Parathyroid adenoma (tissue), 2 donors: ENCODE results near the gene PLPPR4.

Experiments used
- H2AFZ ChIP-seq: fragments of 300-600 bp; sonication (generic); one replicate; pipeline ENCODE4 v1.7.0; 2017; ENCODE audit warnings: antibody characterized with exemption, mild to moderate bottlenecking
- H3K27ac ChIP-seq: fragments of 300-600 bp; sonication (generic); one replicate; pipeline ENCODE4 v1.7.0; 2017
- H3K27me3 ChIP-seq: fragments of 300-600 bp; sonication (generic); one replicate; pipeline ENCODE4 v1.7.0; 2017; ENCODE audit warnings: low read length; ENCODE audit not compliant: control insufficient read depth, insufficient read depth
- H3K36me3 ChIP-seq: fragments of 300-600 bp; sonication (generic); one replicate; pipeline ENCODE4 v1.7.0; 2017; ENCODE audit warnings: low read length; ENCODE audit not compliant: control insufficient read depth, insufficient read depth
- H3K4me1 ChIP-seq: fragments of 300-600 bp; sonication (generic); one replicate; pipeline ENCODE4 v1.7.0; 2017; ENCODE audit warnings: control low read depth
- H3K4me2 ChIP-seq: fragments of 300-600 bp; sonication (generic); one replicate; pipeline ENCODE4 v1.7.0; 2017; ENCODE audit warnings: low read length
- H3K4me3 ChIP-seq: fragments of 300-600 bp; sonication (generic); one replicate; pipeline ENCODE4 v1.7.0; 2017; ENCODE audit warnings: low read depth, low read length
- H3K79me2 ChIP-seq: fragments of 300-600 bp; sonication (generic); one replicate; pipeline ENCODE4 v1.7.0; 2017; ENCODE audit warnings: control low read depth
- H3K9ac ChIP-seq: fragments of 300-600 bp; sonication (generic); one replicate; pipeline ENCODE4 v1.7.0; 2017; ENCODE audit warnings: mild to moderate bottlenecking
- H3K9me3 ChIP-seq: fragments of 300-600 bp; sonication (generic); one replicate; pipeline ENCODE4 v1.7.0; 2017; ENCODE audit warnings: low read length; ENCODE audit not compliant: control insufficient read depth
- TF ChIP-seq, protein P1 (sequence below): fragments of 300-600 bp; sonication (generic); IDR thresholded peaks from one replicate; pipeline ENCODE4 v1.7.0; 2017; ENCODE audit warnings: antibody characterized with exemption, mild to moderate bottlenecking
- donor health status: primary hyperparathyroidism.

Gene PLPPR4

DNA sequence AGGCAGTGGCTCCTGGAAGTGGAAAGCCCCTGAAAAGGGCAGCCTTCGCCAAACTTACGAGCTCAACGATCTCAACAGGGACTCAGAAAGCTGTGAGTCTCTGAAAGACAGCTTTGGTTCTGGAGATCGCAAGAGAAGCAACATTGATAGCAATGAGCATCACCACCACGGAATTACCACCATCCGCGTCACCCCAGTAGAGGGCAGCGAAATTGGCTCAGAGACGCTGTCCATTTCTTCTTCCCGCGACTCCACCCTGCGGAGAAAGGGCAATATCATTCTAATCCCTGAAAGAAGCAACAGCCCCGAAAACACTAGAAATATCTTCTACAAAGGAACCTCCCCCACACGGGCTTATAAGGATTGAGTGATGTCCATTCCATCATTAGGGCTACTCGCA lies 42.4 kb downstream of the PLPPR4 start:
- Histone ChIP-seq H3K4me3 (no peak overlapping the region), H3K27me3 (no peaks in the 10 kb centered on the region), H3K9me3 (no peaks in the 10 kb centered on the region), H3K4me1 (no peaks in the 10 kb centered on the region), H3K79me2 (no peaks in the 10 kb centered on the region), H3K36me3 (no peaks in the 10 kb centered on the region), H2AFZ (no peak overlapping the region), H3K9ac (no peak overlapping the region), H3K27ac (no peak overlapping the region), H3K4me2 (no peak overlapping the region)
- TF ChIP-seq, protein P1, sequence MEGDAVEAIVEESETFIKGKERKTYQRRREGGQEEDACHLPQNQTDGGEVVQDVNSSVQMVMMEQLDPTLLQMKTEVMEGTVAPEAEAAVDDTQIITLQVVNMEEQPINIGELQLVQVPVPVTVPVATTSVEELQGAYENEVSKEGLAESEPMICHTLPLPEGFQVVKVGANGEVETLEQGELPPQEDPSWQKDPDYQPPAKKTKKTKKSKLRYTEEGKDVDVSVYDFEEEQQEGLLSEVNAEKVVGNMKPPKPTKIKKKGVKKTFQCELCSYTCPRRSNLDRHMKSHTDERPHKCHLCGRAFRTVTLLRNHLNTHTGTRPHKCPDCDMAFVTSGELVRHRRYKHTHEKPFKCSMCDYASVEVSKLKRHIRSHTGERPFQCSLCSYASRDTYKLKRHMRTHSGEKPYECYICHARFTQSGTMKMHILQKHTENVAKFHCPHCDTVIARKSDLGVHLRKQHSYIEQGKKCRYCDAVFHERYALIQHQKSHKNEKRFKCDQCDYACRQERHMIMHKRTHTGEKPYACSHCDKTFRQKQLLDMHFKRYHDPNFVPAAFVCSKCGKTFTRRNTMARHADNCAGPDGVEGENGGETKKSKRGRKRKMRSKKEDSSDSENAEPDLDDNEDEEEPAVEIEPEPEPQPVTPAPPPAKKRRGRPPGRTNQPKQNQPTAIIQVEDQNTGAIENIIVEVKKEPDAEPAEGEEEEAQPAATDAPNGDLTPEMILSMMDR = no peak

- TF ChIP-seq, protein P1 = no peak
- no peak overlapping the region for H3K9ac ChIP-seq
- no peak overlapping the region for H3K4me2 ChIP-seq
- no peak overlapping the region for H2AFZ ChIP-seq
- H3K4me3 ChIP-seq = no peak overlapping the region
- peaks cover 2% of the 10 kb centered on the region for H3K9me3 ChIP-seq
- H3K27me3 ChIP-seq = no peaks in the 10 kb centered on the region
- no peak overlapping the region for H3K27ac ChIP-seq
- no peaks in the 10 kb centered on the region for H3K36me3 ChIP-seq
- no peaks in the 10 kb centered on the region for H3K79me2 ChIP-seq
- no peaks in the 10 kb centered on the region for H3K4me1 ChIP-seq
These were observed 51.0 kb downstream of the PLPPR4 start for GRCh38 chr1:99315305-99315704.

DNA sequence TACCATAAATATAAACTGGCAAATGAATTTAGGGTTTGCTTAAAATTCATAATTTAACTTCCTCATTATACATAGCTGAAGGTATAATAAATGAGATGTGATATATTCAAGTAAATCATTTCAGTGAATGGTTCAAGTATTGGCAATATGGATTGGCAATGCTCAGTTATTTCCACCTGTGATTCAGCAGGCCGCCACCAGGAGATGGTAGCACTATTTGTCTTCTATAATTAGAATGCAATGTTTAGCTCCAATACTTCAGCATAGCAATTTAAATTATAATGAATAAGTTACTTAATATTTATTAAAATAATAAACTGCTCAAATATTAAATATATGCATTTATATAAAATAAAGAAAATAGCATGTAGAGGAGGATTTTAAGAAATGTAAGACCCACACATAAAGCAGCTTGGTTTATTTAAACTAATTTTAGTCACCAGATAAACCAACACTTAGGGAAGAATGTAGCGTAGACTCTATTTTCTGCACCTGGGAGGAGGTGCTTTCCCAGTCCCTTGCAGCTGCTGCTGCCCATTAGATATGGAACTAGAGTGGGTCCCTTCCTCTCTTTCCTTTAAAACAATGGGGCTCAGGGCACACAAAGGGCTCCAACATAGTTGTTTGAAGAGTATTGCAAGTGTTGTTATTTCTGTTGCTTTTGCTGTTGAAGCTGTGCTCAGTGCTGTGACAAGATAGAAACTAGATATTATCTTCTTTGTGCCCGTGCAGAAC lies 62.1 kb downstream of the PLPPR4 start:
- Histone ChIP-seq H3K27me3 (no peaks in the 10 kb centered on the region), H2AFZ (no peak overlapping the region), H3K27ac (no peak overlapping the region), H3K9me3 (no peaks in the 10 kb centered on the region), H3K4me3 (no peak overlapping the region), H3K4me1 (no peaks in the 10 kb centered on the region), H3K79me2 (no peaks in the 10 kb centered on the region), H3K4me2 (no peak overlapping the region), H3K36me3 (no peaks in the 10 kb centered on the region), H3K9ac (no peak overlapping the region)
- TF ChIP-seq, protein P1 = no peak

GRCh38 chr1:99327357-99327756 lies 63.1 kb downstream of the PLPPR4 start:
- Histone ChIP-seq H3K36me3 (no peaks in the 10 kb centered on the region), H3K27ac (no peak overlapping the region), H3K4me3 (no peak overlapping the region), H3K27me3 (no peaks in the 10 kb centered on the region), H3K4me2 (no peak overlapping the region), H3K79me2 (no peaks in the 10 kb centered on the region), H2AFZ (no peak overlapping the region), H3K9ac (no peak overlapping the region), H3K4me1 (no peaks in the 10 kb centered on the region), H3K9me3 (no peaks in the 10 kb centered on the region)
- TF ChIP-seq, protein P1 = no peak

DNA sequence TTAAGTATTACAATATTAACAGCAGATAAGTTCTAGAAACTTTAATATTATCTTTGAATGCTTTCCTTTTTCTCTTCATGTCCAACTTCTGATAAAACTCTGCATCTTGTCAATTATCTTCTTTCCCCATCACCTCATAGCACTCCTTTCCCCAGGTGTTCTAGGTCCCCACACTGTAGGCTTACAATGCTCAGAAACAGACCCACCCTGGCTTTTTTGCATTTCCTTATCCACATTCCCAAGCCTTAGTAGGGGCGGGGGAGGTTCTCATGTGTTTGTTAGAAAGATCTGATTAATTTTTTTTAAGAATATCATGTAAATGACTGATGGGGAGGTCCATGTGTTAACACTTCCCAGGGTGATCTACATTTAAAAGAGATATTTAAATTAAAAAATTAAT lies 63.9 kb downstream of the PLPPR4 start:
- Histone ChIP-seq H3K4me3 (no peak overlapping the region), H3K4me2 (no peak overlapping the region), H3K36me3 (no peaks in the 10 kb centered on the region), H3K4me1 (no peaks in the 10 kb centered on the region), H3K79me2 (no peaks in the 10 kb centered on the region), H3K27ac (no peak overlapping the region), H3K27me3 (no peaks in the 10 kb centered on the region), H3K9me3 (no peaks in the 10 kb centered on the region), H3K9ac (no peak overlapping the region), H2AFZ (no peak overlapping the region)
- TF ChIP-seq, protein P1 = no peak
